ENCODE results near the gene CCL20.
"Not testable (repeated sequence)": the region's sequence is repeated elsewhere in the genome, so short reads cannot be mapped to it uniquely, and the experiment has no call there.

The CCL20 gene

DNA sequence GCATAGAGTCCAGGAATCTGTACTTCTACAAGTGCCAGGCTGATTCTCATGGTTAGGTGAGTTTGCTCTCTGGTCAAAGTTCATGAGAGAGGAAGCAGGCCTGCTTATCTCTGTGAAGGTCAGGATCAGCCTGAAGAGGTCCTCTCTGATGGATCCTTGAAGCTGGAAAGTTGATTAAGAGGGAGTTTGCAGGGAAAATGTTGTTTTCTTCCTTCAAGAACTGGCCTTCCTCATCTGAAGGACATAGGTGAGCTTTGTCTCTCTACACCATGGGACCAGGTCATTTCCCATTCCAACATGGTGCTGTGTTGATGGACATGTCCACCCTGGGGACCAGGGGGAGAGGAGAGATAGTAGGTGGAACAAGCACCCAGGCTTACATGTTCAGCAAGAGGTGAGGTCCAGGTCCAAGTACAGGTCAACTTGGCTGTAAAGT is 14.9 kb downstream of the CCL20 start:
- Histone ChIP-seq H3K9me3 (ENCODE audit: severe bottlenecking) (no peaks in the 10 kb centered on the region), H3K36me3 (no peaks in the 10 kb centered on the region), H3K27ac (no peak overlapping the region), H3K27me3 (ENCODE audit: insufficient read depth, low read depth, severe bottlenecking) (peaks cover 5% of the 10 kb centered on the region), H3K4me3 (ENCODE audit: low read depth, low read length) (no peak overlapping the region)
- TF ChIP-seq CTCF (IDR thresholded peaks at IDR 0.05; ENCODE audit: low read depth, low read length), result no peak
- DNase-seq, result no peak

GRCh38 chr2:227829337-227829736 is 15.7 kb downstream of the CCL20 start:
- no peak for DNase-seq
- Histone ChIP-seq H3K27me3 (ENCODE audit: insufficient read depth, low read depth, severe bottlenecking) (peaks cover 3% of the 10 kb centered on the region), H3K4me3 (ENCODE audit: low read depth, low read length) (no peak overlapping the region), H3K36me3 (no peaks in the 10 kb centered on the region), H3K9me3 (ENCODE audit: severe bottlenecking) (no peaks in the 10 kb centered on the region), H3K27ac (no peak overlapping the region)
- TF ChIP-seq CTCF (IDR thresholded peaks at IDR 0.05; ENCODE audit: low read depth, low read length), result no peak

GRCh38 chr2:227834423-227834822 is 20.8 kb downstream of the CCL20 start:
- TF ChIP-seq CTCF (IDR thresholded peaks at IDR 0.05; ENCODE audit: low read depth, low read length), result no peak
- no peak overlapping the region for H3K27ac ChIP-seq
- no peak for DNase-seq
- H3K27me3 ChIP-seq (ENCODE audit: insufficient read depth, low read depth, severe bottlenecking), result peaks cover 3% of the 10 kb centered on the region
- no peak overlapping the region for H3K4me3 ChIP-seq (ENCODE audit: low read depth, low read length)
- no peaks in the 10 kb centered on the region for H3K36me3 ChIP-seq
- no peaks in the 10 kb centered on the region for H3K9me3 ChIP-seq (ENCODE audit: severe bottlenecking)

DNA sequence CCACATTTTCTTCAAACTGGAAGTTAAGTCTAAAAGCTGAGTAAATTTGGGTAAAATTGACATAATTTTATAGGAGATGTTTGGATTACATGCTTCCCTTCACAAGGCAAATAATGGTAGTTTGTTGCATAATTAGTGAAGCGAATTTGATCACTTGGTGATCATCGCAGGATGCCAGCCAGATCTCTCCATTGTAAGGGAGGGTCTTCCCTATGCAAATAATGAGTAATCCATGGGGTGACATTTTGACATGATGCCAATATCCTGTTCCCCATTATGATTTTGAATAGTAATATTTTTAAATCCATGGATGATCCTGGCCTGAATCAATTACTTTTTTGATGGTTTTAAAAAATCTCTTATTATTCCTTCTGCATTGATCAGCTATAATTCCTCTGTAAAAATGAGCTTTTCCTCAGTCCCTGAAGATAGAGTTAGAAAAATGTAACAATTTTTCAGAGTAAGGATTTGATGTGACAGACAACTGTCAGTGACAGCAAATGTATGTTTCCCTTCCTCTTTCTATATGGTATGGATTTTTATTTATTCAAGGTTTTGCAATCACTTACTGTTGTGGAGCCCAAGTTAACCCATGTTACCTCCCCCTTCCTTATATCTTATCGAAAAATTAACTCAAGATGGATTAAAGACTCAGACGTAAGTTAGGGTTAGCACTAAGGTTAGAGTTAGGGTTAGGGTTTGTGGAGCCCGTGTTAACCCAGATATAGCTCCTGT is 21.4 kb downstream of the CCL20 start:
- DNase-seq, result no peak
- Histone ChIP-seq H3K9me3 (ENCODE audit: severe bottlenecking) (no peaks in the 10 kb centered on the region), H3K27ac (no peak overlapping the region), H3K27me3 (ENCODE audit: insufficient read depth, low read depth, severe bottlenecking) (peaks cover 3% of the 10 kb centered on the region), H3K4me3 (ENCODE audit: low read depth, low read length) (no peak overlapping the region), H3K36me3 (no peaks in the 10 kb centered on the region)
- TF ChIP-seq CTCF (IDR thresholded peaks at IDR 0.05; ENCODE audit: low read depth, low read length), result no peak

- H3K27me3 ChIP-seq (ENCODE audit: insufficient read depth, low read depth, severe bottlenecking), result peaks cover 14% of the 10 kb centered on the region
- DNase-seq; H3K36me3 ChIP-seq; H3K27ac ChIP-seq; H3K9me3 ChIP-seq (ENCODE audit: severe bottlenecking); H3K4me3 ChIP-seq (ENCODE audit: low read depth, low read length): not testable (repeated sequence)
Measured at GRCh38 chr2:227839339-227840129, 25.9 kb downstream of the CCL20 start.

GRCh38 chr2:227846831-227847230 is 33.2 kb downstream of the CCL20 start:
- Histone ChIP-seq H3K36me3 (no peaks in the 10 kb centered on the region), H3K27ac (no peak overlapping the region), H3K9me3 (ENCODE audit: severe bottlenecking) (no peaks in the 10 kb centered on the region), H3K27me3 (ENCODE audit: insufficient read depth, low read depth, severe bottlenecking) (peaks cover 31% of the 10 kb centered on the region), H3K4me3 (ENCODE audit: low read depth, low read length) (no peak overlapping the region)
- no peak for TF ChIP-seq CTCF (IDR thresholded peaks at IDR 0.05; ENCODE audit: low read depth, low read length)
- DNase-seq, result no peak
